ENCODE results near the gene EXD1. TPM values are rescaled to one million over a fixed set of nuclear protein-coding genes. Genes with fewer than 3 reads are reported as not detected.

EXD1 gene
- total and polyA plus RNA-seq, 9 of the 15 experiments (the other 6 are each of a cell fraction or from before 2014, with no cell fraction given), result not detected

GRCh38 chr15:41215708-41216107 lies 14.8 kb downstream of the EXD1 start:
- H3K9me1 ChIP-seq (ENCODE audit: control insufficient read depth, insufficient read depth, low read length), result no peaks in the 10 kb centered on the region
- no TSS peak for BruUV-seq (replicated peaks)
- no peak overlapping the region for H3K9ac ChIP-seq (ENCODE audit: insufficient read depth in 1 of 2, low read depth in 2 of 2, low read length in 2 of 2)
- H3K36me3 ChIP-seq (ENCODE audit: control insufficient read depth, insufficient read depth, low read length), result no peaks in the 10 kb centered on the region
- peaks cover 0 to 4% of the 10 kb centered on the region in 2 experiments; a peak in 3 of 5 replicates for H3K27me3 ChIP-seq (ENCODE audit: control insufficient read depth in 2 of 2, insufficient read depth in 2 of 2, low read length in 2 of 2)
- DNase-seq (ENCODE audit: extremely low read depth in 1 of 4, low spot score in 3 of 4) (no peak), FAIRE-seq (no peak), ATAC-seq (no peak)
- in situ Hi-C loops (cut with MboI), result no loop called here
- 39% methylated on average over 2 of the region's 2 CpGs for WGBS (ENCODE audit: insufficient coverage, low coverage, missing lambda C conversion rate)
- no peak overlapping the region for H3K27ac ChIP-seq (ENCODE audit: extremely low read depth, low read depth, low read length)
- no peak overlapping the region for H3K4me3 ChIP-seq
- H3K4me2 ChIP-seq (ENCODE audit: insufficient read depth, low read length), result no peak overlapping the region
- ChIA-PET CTCF (ENCODE audit: low intra/inter-chr PET ratio) (no interaction called here), POLR2A (interaction anchor here (1.1 kb wide), 1 partner anchor 15 kb away, joined by 3 read pairs; the partner anchor contains the start of gene EXD1)
- TF ChIP-seq MEIS2 (IDR thresholded peaks at IDR 0.05; ENCODE audit: partially characterized antibody) (peak; percentile 19), ZNF584 (CRISPR knock-in tag; IDR thresholded peaks at IDR 0.05; ENCODE audit: low read depth) (no peak)
- TF ChIP-seq, protein P1, sequence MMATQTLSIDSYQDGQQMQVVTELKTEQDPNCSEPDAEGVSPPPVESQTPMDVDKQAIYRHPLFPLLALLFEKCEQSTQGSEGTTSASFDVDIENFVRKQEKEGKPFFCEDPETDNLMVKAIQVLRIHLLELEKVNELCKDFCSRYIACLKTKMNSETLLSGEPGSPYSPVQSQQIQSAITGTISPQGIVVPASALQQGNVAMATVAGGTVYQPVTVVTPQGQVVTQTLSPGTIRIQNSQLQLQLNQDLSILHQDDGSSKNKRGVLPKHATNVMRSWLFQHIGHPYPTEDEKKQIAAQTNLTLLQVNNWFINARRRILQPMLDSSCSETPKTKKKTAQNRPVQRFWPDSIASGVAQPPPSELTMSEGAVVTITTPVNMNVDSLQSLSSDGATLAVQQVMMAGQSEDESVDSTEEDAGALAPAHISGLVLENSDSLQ (IDR thresholded peaks at IDR 0.05), result peak; percentile 27; the same call in 1 of the 2 replicates
- no peaks in the 10 kb centered on the region for H3K79me2 ChIP-seq (ENCODE audit: control insufficient read depth, insufficient read depth, low read length)
- H3K4me1 ChIP-seq (replicated peaks in 1 of 2; ENCODE audit: control insufficient read depth in 2 of 2, insufficient read depth in 2 of 2, low read length in 2 of 2), result no peaks in the 10 kb centered on the region
- intact Hi-C loops (cut with micrococcal nuclease), result no loop called here
- H2AFZ ChIP-seq (ENCODE audit: low read depth, low read length), result no peak overlapping the region
- no peaks in the 10 kb centered on the region for H3K9me3 ChIP-seq (replicated peaks; ENCODE audit: control insufficient read depth, insufficient read depth, low read depth, low read length)
- H4K20me1 ChIP-seq (replicated peaks; ENCODE audit: control insufficient read depth, insufficient read depth, low read length), result no peaks in the 10 kb centered on the region

DNA sequence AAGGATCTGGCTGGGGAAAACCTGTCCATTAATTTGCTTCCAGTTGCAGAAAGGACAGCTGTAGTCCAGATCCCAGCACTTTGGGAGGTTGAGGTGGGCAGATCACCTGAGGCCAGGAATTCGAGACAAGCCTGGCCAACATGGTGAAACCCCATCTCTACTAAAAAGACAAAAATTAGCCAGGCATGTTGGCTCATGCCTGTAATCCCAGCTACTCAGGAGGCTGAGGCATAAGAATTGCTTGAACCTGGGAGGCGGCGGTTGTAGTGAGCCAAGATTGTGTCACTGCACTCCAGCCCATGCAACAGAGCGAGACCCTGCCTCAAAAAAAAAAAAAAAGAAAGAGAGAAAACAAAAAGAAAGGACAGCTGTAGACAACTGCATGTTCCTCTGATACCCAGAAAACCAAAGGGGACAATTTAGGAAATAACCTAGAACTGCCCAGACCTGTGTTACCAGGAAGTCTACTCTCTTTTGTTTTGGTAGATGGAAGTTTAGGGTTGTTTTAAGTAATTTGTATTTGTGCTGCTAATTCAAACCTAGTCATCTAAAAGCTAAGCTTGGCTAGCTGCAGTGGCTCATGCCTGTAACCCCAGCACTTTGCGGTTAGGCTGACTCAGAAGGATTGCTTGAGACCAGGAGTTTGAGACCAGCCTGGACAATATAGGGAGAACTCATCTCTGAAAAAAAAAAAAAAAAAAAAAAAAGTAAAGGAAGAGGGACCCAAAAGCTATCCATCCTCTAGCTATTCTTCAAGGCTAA lies 22.7 kb downstream of the EXD1 start:
- Histone ChIP-seq H4K20me1 (replicated peaks; ENCODE audit: control insufficient read depth, insufficient read depth, low read length) (no peaks in the 10 kb centered on the region), H3K79me2 (ENCODE audit: control insufficient read depth, insufficient read depth, low read length) (no peaks in the 10 kb centered on the region), H3K36me3 (ENCODE audit: control insufficient read depth, insufficient read depth, low read length) (no peaks in the 10 kb centered on the region), H3K4me2 (ENCODE audit: insufficient read depth, low read length) (no peak overlapping the region), H2AFZ (ENCODE audit: low read depth, low read length) (no peak overlapping the region), H3K27me3 (ENCODE audit: control insufficient read depth in 2 of 2, insufficient read depth in 2 of 2, low read length in 2 of 2) (no peaks in the 10 kb centered on the region; a peak in 1 of 5 replicates), H3K27ac (ENCODE audit: extremely low read depth, low read depth, low read length) (no peak overlapping the region), H3K9ac (ENCODE audit: insufficient read depth in 1 of 2, low read depth in 2 of 2, low read length in 2 of 2) (no peak overlapping the region), H3K9me3 (replicated peaks; ENCODE audit: control insufficient read depth, insufficient read depth, low read depth, low read length) (no peaks in the 10 kb centered on the region), H3K4me3 (no peak overlapping the region), H3K9me1 (ENCODE audit: control insufficient read depth, insufficient read depth, low read length) (no peaks in the 10 kb centered on the region), H3K4me1 (replicated peaks in 1 of 2; ENCODE audit: control insufficient read depth in 2 of 2, insufficient read depth in 2 of 2, low read length in 2 of 2) (no peaks in the 10 kb centered on the region; a peak in 2 of 5 replicates)
- TF ChIP-seq HMBOX1 (IDR thresholded peaks at IDR 0.05), result peak; percentile 74
- TF ChIP-seq LEF1 (IDR thresholded peaks at IDR 0.05), result no peak
- peak; percentile 31; the same call in 1 of the 2 replicates for TF ChIP-seq ZNF384 (IDR thresholded peaks at IDR 0.05; ENCODE audit: low read depth, low read length)
- no peak for TF ChIP-seq NCOA4 (IDR thresholded peaks at IDR 0.05; ENCODE audit: partially characterized antibody)
- TF ChIP-seq FOSL1 (tag; conservative IDR thresholded peaks at IDR 0.05), result peak; percentile 50
- POLR2A ChIA-PET, result no interaction called here
- 50% methylated on average over 4 of the region's 5 CpGs for WGBS (ENCODE audit: insufficient coverage, low coverage, missing lambda C conversion rate)
- intact Hi-C loops (cut with micrococcal nuclease), result no loop called here
- FAIRE-seq (peak; percentile 69), ATAC-seq (peak; percentile 64; the same call in 2 of the 3 replicates), DNase-seq (ENCODE audit: extremely low read depth in 1 of 4, low spot score in 3 of 4) (no peak)
- no TSS peak for BruUV-seq (replicated peaks)
- CTCF ChIA-PET (ENCODE audit: low intra/inter-chr PET ratio), result no interaction called here
- in situ Hi-C loops (cut with MboI), result no loop called here

All from K562 (cell line).